Neural progenitor cell (in vitro differentiated cells): ENCODE measurements around the gene PTPN18.

ENCODE experiments used
- EZH2 ChIP-seq: fragments of 200-600 bp; sonication (generic); IDR thresholded peaks from 2 replicates; pipeline ENCODE4 v1.6.1; 2017; ENCODE audit warnings: antibody characterized with exemption, mild to moderate bottlenecking, moderate library complexity
- EZH2phosphoT487 ChIP-seq: fragments of 200-600 bp; sonication (generic); IDR thresholded peaks from 2 replicates; pipeline ENCODE4 v1.6.1; 2017; ENCODE audit warnings: antibody characterized with exemption
- TF ChIP-seq, protein P1 (sequence below): fragments of 200-600 bp; sonication (generic); IDR thresholded peaks from 2 replicates; pipeline ENCODE4 v1.5.1; 2017; ENCODE audit warnings: antibody characterized with exemption, mild to moderate bottlenecking

- TF ChIP-seq, protein P1, sequence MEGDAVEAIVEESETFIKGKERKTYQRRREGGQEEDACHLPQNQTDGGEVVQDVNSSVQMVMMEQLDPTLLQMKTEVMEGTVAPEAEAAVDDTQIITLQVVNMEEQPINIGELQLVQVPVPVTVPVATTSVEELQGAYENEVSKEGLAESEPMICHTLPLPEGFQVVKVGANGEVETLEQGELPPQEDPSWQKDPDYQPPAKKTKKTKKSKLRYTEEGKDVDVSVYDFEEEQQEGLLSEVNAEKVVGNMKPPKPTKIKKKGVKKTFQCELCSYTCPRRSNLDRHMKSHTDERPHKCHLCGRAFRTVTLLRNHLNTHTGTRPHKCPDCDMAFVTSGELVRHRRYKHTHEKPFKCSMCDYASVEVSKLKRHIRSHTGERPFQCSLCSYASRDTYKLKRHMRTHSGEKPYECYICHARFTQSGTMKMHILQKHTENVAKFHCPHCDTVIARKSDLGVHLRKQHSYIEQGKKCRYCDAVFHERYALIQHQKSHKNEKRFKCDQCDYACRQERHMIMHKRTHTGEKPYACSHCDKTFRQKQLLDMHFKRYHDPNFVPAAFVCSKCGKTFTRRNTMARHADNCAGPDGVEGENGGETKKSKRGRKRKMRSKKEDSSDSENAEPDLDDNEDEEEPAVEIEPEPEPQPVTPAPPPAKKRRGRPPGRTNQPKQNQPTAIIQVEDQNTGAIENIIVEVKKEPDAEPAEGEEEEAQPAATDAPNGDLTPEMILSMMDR = no peak
- no peak for TF ChIP-seq EZH2phosphoT487
- TF ChIP-seq EZH2 = no peak
Measured at GRCh38 chr2:130318906-130319305, 37.0 kb upstream of the PTPN18 start.
